H1 (cell line): ENCODE data around the gene ADNP2. TPM values are rescaled to one million over a fixed set of nuclear protein-coding genes. Genes with fewer than 3 reads are reported as not detected.

Experiments
- SIN3A ChIP-seq, 2 experiments: IDR thresholded peaks in 1 of 2; conservative IDR thresholded peaks in 1 of 2; 2 replicates each; pipeline ENCODE4 v1.6.1; 2011 to 2012; ENCODE audit warnings: low read length in 2 of 2, improper control_type of control experiment in 1 of 2, low read depth in 1 of 2, mild to moderate bottlenecking in 1 of 2
- polyA plus RNA-seq, 7 experiments: library from polyadenylated mRNA; depleted of rRNA in 3 of 7; stranded (reverse) in 5 of 7; unstranded in 2 of 7; fragments of >200 nt in 5 of 7; fragments of 200-250 nt in 2 of 7; gene quantifications; 1 replicate in 5 of 7; 2 replicates in 1 of 7; 4 replicates in 1 of 7; pipeline versions ENCODE4 v1.2.1 to v1.2.3, GENCODE V29; 2011 to 2013; ENCODE audit warnings: missing spikeins in 2 of 7, mixed read lengths in 2 of 7
- total RNA-seq: library from RNA; stranded (reverse); fragmentation: NEBNext Ultra II Directional; extraction: Animal tissue kit (Norgen Biotek cat#: 25700); gene quantifications from 2 replicates; pipeline ENCODE4 v1.2.1, GENCODE V29; 2021

Gene ADNP2
- total and polyA plus RNA-seq, 2 of the 8 experiments (the other 6 are each of a cell fraction or from before 2014, with no cell fraction given), result 25.1 to 61.6 TPM

DNA sequence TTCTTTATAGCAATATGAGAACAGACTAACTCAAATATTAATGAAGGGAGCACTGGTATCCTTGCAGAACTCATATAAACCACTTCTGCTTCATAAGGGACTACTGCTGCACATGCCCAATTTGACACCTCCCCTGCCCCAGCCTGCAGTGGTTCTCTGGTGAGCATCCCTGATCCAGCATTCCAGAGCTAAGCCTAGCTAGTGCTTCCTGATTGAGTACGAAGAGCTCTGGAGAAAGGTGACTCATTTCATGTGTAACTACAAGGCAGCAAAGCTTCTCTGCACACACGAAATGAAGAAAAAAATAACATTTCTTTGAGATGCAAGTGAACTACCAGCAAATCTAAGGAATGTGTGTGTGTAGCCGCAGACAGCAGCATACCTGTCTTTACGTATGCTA is 22.8 kb upstream of the ADNP2 start (continued):
- no peak for TF ChIP-seq SIN3A (conservative IDR thresholded peaks at IDR 0.05 in 1 of 2, IDR thresholded peaks at IDR 0.05 in 1 of 2; ENCODE audit: low read depth in 1 of 2, low read length in 2 of 2)
- TF ChIP-seq, all 59 proteins: peak for 0
